AG10803 (cell line): ENCODE measurements around the gene MAN2A1.
A peak's percentile ranks its signal among the peaks of the same experiment; 100 is the strongest.

Experiments used
- DNase-seq: peaks from one replicate; pipeline ENCODE4 v3.0.0; 2010; ENCODE audit warnings: low read depth
- H3K4me3 ChIP-seq: 2 replicates; pipeline ENCODE4 v1.5.1; 2011; ENCODE audit warnings: mild to moderate bottlenecking, low read length, control low read depth
- TF ChIP-seq, protein P1 (sequence below): conservative IDR thresholded peaks from 2 replicates; pipeline ENCODE4 v1.5.1; 2011; ENCODE audit warnings: mild to moderate bottlenecking, low read length, control low read depth, inconsistent platforms

The MAN2A1 gene

DNA sequence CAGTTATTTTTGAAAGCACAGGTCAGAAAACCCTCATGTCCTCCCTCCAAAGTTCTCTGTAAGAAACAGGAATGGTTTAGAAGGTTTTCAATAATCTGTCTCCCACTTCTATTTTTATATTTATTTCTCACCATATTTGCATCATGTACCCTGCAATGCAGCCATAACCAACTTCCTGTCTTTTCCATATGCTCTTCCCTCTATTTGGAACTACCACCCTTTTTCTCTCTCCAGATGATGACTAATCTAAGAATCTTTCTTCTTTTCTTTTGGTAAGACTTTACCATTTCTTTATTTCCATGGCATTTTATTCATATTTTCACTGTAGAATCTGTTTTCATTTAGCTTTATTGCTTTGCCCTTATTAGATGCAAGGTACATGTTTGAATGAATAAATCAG, 33.9 kb downstream of the MAN2A1 start:
- TF ChIP-seq, protein P1, sequence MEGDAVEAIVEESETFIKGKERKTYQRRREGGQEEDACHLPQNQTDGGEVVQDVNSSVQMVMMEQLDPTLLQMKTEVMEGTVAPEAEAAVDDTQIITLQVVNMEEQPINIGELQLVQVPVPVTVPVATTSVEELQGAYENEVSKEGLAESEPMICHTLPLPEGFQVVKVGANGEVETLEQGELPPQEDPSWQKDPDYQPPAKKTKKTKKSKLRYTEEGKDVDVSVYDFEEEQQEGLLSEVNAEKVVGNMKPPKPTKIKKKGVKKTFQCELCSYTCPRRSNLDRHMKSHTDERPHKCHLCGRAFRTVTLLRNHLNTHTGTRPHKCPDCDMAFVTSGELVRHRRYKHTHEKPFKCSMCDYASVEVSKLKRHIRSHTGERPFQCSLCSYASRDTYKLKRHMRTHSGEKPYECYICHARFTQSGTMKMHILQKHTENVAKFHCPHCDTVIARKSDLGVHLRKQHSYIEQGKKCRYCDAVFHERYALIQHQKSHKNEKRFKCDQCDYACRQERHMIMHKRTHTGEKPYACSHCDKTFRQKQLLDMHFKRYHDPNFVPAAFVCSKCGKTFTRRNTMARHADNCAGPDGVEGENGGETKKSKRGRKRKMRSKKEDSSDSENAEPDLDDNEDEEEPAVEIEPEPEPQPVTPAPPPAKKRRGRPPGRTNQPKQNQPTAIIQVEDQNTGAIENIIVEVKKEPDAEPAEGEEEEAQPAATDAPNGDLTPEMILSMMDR: no peak
- H3K4me3 ChIP-seq: no peak overlapping the region
- DNase-seq: peak; percentile 29

DNA sequence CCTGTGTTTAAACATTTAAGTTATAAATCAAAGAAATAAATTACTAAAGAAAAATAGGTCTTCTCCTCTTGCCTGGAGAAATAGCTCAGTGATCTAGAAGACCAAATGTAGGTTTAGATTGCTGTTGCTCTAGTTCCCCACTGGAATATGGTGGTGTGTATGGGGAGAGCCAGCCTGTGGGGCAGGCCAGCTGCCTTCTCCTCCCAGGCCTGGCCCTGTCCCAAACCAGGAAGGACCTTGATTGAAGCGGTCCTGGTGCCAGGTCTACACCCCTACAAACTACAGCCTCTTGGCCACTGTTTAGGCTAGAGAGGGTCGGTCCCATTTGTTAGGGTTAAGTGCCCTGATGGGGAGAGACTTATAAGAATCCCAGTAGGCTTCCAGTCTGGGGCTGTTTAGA, 35.4 kb downstream of the MAN2A1 start:
- H3K4me3 ChIP-seq: no peak overlapping the region
- TF ChIP-seq, protein P1: no peak
- DNase-seq: no peak

DNA sequence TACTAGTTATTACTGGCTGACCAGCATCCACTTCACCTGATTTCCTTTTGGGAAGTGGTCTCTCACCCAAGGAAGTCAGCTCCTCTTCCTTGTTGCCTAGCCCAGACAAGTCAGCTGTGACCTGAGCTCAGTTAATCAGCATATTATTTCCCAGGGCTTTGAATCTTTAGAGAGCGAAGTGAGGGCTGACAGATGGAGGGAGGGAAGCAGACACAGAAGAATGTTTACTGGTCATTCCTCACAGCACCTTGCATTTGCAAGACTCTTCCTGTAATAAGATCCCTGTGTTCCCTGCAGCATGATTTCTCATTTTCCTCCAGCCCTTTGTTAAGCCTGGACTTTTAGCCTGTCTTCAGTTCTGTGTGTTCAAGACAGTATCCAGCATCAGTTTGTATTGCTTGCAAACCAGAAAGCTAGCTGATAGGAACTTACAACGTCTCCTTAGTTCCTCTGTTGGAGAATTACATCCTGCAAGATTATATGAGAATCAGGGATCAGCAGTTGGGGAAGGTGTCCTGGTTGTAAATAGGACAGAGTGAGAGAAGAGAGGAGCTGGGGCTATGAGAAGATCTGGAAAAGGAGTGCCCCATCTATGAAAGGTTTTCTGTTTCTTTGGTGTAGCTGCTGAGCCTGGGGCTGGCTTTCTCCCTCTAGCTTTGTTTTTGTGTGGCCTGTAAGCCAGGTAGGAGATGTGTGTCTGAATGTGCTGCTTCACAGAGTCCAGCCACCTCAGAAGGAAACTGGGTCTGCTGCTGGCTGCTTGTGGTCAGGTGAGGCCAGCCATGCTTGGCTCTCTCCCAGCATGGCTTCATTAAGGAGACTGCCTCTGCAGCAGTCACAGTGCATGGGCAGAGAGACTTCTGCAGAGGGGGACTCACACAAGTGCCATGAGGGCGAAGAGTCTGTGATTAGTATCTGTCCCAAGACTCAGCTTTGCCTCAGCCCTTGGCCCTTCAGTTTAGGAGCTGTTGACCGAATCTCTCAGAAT, 50.3 kb downstream of the MAN2A1 start:
- TF ChIP-seq, protein P1: no peak
- no peak overlapping the region for H3K4me3 ChIP-seq

DNA sequence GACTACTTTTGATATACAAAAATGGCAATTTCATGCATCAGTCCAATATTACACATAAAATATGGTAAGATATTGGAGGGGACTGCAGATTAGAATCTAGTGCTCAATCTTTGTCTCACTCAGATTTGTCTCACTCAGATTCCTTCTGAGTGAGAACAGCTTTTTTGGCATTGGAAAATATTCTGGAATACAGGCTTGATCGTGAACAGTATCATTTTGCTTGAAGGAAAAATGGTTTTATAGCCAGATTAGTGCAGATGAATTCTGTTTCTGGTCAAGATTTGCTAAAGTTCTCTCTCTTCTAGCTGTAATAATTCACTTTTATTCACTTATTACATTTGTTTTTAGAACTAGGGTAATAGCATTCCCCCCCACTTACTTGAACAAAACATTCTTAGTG, 51.2 kb downstream of the MAN2A1 start:
- TF ChIP-seq, protein P1: no peak
- H3K4me3 ChIP-seq: no peak overlapping the region

More for the DNA sequence above, 50.3 kb downstream of the MAN2A1 start:
- no peak for DNase-seq

DNA sequence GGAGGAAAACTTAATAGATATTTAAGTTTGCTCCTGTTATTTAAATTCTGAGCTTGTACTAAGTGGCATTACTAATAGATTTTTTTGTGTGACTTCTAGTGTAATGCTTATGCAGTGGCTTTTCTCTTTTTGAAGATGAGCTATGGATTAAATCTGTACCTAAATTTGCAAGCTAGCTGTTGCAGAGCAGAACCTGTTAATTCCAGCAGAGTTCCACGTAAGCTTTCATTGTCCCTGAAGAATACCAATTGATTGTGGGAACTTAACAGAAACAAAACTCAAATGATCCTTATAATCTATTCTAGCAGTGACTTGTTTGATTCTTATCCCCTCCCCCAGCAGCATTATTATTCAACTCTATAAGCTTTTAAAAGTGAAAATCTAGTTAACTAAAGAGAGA, 51.7 kb downstream of the MAN2A1 start:
- TF ChIP-seq, protein P1: no peak
- no peak for DNase-seq
- no peak overlapping the region for H3K4me3 ChIP-seq

More for the DNA sequence above, 51.2 kb downstream of the MAN2A1 start:
- no peak for DNase-seq

DNA sequence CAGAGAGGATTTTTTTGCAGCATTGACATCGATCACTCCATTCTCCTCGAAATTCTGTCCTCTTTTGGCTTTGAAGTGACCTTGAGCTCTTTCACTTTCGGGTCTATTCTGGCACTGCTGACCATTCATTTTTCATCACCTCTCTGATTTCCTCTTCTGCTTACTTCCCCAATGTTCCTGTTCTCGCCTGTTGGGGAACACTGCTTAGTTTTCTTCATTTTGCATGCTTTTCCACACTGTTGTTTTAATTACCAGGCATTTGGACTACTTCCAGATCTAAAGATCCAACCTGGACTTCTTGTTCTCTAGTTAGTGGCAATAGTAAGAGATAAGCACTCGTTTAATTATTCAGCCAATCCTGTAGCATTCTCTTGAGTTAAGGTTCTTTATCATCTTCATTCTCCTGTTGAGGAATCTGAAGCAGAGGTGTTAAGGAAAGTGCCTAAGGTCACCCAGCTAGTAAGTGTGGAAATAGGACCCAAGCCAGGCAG, 53.4 kb downstream of the MAN2A1 start:
- no peak for DNase-seq
- no peak overlapping the region for H3K4me3 ChIP-seq
- TF ChIP-seq, protein P1: no peak

DNA sequence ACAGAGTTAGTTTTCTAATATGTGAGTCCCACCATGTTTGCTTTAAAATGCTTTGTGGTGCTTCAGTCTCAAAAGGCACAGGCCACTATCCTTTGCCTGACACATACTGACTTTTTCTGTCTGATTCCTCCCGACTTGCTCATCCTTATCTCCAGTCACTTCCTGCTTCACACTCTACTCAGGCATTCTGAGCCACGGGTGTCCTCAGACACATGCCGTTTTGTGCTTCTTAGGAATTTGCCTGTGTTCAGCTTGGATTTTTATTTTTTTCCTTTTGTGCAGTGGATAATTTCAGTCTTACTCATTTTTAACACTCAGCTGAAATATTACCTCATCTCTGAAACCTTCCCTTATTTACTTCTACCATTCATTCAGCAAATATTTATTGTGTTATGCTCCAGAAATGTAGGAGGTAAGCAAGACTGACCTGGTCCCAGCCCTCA, 54.1 kb downstream of the MAN2A1 start:
- H3K4me3 ChIP-seq: no peak overlapping the region
- TF ChIP-seq, protein P1: no peak
- DNase-seq: peak; percentile 97
